ENCODE data around the gene ERC2.

Gene ERC2

DNA sequence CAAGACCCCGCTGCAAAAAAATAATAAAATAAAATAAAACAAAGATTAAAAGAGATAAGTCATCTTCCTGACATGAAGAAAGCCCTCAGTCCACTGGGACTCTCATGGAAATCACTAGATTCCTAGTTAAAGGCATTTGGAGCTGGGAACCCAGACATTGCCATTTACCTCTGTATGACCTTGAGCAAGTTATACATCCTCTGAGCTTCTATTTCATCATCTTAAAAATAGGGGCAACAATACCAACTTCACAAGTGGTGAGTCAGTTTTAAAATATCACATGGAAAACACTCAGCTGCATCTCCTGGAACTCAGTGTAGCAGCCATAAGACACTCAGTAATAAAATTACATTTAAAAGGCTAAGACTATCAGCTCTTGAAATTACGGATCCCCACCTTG lies 334.8 kb downstream of the ERC2 start:
- FAIRE-seq: no peak

GRCh38 chr3:56132762-56133161 lies 335.5 kb downstream of the ERC2 start:
- FAIRE-seq: no peak

More for the DNA sequence above, 334.8 kb downstream of the ERC2 start:
- DNase-seq (ENCODE audit: insufficient read length, low spot score): peak; percentile 28

DNA sequence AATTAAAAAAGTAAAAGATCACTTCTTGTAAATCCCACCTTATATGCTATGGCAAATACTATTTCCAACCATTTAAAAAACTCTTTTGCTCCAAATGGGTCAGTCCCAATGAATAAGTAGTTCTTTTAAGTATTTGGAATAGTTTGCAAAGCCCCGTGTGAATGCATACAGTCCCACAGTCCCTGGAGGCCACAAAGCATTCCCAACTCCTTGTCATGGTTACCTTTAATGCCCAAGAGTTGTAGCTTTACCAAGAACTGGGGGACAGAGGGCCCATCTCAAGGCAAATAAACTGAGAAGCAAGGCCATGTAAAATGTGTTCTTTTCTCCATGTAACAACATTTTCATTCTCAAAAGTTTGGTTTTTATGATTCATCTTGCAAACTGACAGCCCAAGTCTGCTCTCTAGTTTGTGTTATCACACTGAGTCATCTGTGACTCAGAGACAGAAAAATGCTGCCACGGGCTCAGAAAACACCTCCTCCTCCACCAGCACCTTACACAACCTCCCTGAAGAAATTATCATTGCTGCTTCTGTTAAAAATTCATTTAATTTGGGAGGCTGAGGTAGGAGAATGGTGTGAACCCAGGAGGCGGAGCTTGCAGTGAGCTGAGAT lies 336.2 kb downstream of the ERC2 start:
- DNase-seq (ENCODE audit: insufficient read length, low spot score): peak; percentile 75
- FAIRE-seq: peak; percentile 80

More at GRCh38 chr3:56132762-56133161, 335.5 kb downstream of the ERC2 start:
- DNase-seq (ENCODE audit: insufficient read length, low spot score): no peak

DNA sequence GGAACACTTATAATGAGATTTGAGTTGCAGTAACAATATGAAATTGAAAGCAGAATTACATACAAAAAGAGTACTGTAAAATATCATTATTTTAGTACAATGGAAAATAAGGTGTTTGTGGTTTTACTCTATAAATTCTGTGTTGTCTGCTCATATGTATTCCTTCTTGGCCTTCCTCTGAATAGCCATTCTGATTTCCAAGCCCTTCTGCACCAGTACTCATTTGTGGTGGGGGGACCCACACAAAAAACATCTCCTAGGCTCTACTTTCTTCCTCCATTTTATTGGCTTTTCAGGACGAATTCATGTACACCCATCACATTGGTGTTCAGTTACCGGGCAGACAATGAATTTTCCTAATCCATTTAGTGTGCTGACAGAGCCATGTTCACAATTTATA lies 338.2 kb downstream of the ERC2 start:
- DNase-seq (ENCODE audit: insufficient read length, low spot score): no peak
- FAIRE-seq: no peak

DNA sequence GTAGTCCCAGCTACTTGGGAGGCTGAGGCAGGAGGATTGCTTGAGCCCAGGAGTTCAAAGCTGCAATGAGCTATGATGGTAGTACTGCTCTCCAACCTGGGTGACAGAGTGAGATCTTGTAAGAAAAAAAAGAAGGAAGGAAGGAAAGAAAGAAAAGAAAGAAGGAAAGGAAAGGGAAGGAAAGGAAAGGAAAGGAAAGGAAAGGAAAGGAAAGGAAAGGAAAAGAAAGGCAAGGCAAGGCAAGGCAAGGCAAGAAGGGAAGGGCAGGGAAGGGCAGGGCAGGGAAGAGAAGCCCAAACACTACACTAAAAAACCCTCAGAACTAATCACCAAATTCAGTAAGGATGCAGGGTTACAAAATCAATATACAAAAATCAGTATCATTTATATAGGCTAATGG lies 341.6 kb downstream of the ERC2 start:
- FAIRE-seq (no peak), DNase-seq (ENCODE audit: insufficient read length, low spot score) (no peak)

DNA sequence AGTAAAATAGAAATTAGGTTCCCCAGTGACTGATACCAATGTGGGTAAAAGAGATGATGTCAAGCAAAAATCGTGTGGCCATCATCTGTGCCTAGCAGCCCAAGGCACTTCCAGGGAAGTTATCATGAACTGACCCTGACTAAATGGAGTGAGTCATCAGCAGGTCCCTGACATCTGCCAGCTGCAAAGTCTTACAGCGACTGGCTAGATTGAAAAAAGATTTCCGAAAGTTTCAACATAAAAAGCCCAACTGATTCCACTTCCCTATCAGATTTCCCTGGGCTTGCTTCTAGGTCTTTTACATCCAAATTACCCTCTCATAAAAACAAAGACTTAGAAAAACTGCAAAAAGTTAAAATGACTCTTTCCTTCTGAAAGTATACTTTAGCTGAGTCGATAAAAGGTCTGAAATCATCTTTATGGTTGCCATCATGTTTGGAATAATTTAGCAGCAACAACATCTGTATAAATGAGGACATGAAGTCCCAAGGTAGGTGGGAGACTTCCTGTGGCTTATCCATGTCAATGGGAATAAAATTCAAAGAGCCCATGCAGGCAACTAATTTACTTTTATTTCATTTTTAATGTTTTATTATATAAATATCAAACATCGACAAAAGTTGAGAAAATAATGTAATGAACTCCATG lies 342.8 kb downstream of the ERC2 start:
- FAIRE-seq (no peak), DNase-seq (ENCODE audit: insufficient read length, low spot score) (peak; percentile 59)

DNA sequence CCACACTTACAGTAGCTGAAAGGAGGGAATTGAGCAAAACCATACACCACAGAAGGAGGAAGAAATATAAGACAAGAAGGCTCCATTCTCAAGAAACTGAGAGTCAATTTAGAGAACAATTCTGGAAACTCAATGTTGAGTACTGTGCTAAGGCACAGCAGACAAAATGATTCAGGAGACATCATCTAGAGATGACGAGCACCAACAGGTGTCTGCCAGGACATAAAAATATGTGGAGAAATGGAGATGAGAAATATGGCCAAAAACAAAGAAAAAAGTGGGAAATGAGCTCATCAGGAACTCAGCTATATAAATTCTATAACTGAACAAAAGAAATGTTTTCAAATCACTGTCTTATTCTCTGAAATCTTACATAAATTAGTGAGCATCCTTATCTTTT lies 343.7 kb downstream of the ERC2 start:
- FAIRE-seq: no peak
- no peak for DNase-seq (ENCODE audit: insufficient read length, low spot score)

DNA sequence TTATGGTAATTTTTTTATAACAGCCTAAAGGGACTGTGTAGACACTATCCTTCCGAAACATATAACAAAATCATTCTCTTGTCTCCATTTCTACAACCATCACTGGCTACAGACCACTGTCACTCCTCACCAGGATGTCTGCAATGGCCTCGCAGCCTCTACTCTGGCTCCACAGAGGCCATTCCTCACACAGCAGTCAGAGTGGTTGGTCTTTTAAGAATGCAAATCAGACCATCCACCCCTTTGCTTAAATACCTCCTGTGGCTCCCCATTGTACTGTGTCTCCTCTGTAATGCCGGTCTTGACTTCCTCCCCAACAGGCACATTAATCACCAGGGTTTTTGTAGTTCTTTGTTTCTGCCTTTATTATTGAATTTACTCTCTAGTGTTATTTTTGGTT lies 344.8 kb downstream of the ERC2 start:
- FAIRE-seq (no peak), DNase-seq (ENCODE audit: insufficient read length, low spot score) (no peak)

DNA sequence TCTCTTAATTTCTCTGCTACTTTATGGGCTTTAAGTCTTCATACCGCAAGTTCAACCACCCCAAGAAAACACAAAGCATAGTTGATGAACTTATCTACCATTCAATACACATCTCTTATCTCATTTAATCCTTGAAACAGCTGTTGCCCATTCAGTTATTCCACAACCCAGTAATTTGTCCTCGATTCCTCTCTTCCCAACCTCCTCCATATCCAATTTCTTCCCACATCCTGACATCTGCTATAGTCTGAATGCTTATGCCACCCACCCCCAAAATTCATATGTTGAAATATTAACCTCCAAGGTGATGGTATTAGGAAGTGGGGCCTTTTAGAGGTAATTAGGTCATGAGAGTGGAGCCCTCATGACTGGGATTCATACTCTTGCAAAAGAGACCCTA lies 345.4 kb downstream of the ERC2 start:
- FAIRE-seq: no peak
- no peak for DNase-seq (ENCODE audit: insufficient read length, low spot score)

DNA sequence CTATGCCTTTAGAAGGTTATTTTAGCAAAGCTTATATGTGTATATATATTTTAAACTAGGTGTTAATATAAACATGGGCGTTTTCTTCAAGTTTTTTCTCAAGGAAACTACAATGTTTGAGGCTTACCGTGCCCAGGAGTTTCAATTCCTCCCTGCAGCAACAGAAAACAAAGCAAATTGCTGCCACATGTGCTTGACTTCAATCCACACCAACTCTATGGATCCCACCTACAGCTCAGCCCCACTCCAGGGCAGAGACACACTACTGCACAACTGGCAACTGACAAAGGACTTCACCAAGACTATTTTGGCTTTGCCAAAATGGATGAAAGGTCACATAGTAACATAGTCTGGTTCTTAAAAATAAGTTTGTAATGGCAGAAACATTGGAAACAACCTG lies 346.6 kb downstream of the ERC2 start:
- FAIRE-seq: no peak
- no peak for DNase-seq (ENCODE audit: insufficient read length, low spot score)

GRCh38 chr3:56119575-56120349 lies 348.5 kb downstream of the ERC2 start:
- DNase-seq (ENCODE audit: insufficient read length, low spot score) (no peak), FAIRE-seq (no peak)

DNA sequence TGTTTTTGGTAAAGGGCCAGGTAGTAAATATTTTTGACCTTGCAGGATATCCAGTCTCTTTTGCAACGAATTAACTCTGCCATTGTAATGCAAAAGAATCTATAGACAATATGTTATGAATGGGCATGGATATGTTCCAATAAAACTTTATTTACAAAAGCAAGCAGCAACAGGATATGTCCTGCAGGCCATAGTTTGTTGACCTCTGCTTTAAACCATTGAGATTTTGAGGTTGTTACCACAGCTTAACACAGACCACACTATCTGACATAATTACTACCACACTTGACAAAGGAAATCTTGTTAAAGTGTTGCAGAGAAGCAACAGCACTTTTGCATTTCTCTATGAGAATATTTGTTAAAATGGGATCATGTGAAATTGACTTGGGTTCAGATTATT lies 349.3 kb downstream of the ERC2 start:
- DNase-seq (ENCODE audit: insufficient read length, low spot score) (no peak), FAIRE-seq (no peak)

GRCh38 chr3:56115698-56116097 lies 352.6 kb downstream of the ERC2 start:
- no peak for DNase-seq (ENCODE audit: insufficient read length, low spot score)
- no peak for FAIRE-seq

DNA sequence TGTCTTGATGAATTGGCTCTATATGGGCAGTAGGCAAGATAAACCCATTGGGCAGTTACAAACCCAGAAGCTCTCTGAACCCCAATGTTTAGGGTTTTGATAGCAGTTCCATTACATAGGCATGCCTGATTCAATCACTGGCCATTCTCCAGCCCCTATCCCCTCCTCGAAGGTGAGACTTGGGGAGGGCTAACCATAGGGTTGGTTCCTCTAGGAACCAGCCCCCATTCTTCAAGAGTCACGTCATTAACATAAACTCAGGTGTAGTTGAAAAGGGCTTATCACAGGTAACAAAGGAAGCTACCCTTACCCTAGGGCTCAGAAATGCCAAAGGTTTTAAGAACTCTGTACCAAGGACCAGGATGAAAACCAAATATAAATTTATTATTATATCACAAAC lies 353.1 kb downstream of the ERC2 start:
- DNase-seq (ENCODE audit: insufficient read length, low spot score): no peak
- FAIRE-seq: no peak

DNA sequence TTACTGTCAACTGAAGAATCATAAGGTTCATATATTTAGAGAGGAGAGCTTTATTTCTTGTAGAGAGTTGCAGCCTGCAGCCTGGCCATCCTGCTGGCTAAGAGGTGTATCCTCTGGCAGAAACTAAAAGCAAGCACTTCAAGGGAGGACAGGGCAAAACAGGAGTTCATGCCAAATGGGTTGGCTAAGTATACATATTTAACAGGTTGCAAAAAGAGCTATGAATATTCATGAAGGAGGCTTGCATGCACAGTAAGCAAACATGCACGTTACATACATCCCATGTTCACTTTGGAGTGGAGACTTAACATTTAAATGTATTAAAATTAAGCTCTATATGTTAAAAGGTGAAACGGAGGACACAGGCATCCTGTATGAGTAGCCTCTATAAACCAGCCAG lies 354.4 kb downstream of the ERC2 start:
- DNase-seq (ENCODE audit: insufficient read length, low spot score) (no peak), FAIRE-seq (no peak)

DNA sequence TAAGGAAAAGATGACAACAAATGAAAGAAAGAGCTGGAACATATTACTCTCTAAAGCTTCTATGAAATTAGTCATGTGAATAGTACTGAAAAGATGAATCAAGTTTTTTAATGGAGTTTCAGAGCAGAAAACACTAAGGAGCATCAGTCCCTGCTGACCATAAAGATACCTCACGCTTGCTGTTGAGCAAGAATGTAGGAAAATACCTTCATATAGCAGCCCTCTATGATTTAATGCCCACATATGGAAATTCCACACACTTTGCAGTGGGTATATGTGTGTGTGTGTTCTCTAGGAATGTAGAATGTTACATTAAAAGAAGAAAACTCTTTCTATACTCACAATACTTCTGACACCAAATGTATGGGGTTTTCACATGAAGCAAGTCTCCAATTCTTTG lies 355.0 kb downstream of the ERC2 start:
- no peak for DNase-seq (ENCODE audit: insufficient read length, low spot score)
- no peak for FAIRE-seq

GRCh38 chr3:56111606-56112304 lies 356.5 kb downstream of the ERC2 start:
- FAIRE-seq: no peak
- no peak for DNase-seq (ENCODE audit: insufficient read length, low spot score)

GRCh38 chr3:56110886-56111285 lies 357.4 kb downstream of the ERC2 start:
- DNase-seq (ENCODE audit: insufficient read length, low spot score) (no peak), FAIRE-seq (no peak)

- FAIRE-seq (no peak), DNase-seq (ENCODE audit: insufficient read length, low spot score) (no peak)
Observed at GRCh38 chr3:56107157-56107556, 361.1 kb downstream of the ERC2 start.

- FAIRE-seq (no peak), DNase-seq (ENCODE audit: insufficient read length, low spot score) (no peak)
Observed at GRCh38 chr3:56102032-56102431, 366.2 kb downstream of the ERC2 start.

DNA sequence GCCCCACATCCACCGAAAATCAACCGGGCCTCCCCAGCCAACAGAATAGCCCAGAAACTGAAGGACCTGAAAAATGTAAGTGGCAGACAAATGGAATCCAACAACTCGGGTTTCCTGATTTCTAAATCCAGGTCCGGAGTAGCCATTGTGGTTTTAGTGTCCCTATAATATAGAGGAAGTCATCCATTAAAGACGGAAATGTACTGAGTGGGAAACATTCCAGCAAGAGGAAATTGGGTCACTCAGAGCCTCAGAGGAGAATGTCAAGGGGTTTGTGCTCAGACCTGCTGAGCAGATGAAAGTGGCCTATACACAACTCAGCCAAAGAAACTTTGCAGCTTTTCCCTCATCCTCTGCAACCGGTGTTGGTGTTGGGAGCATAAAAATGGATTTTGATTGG lies 366.7 kb downstream of the ERC2 start:
- no peak for FAIRE-seq
- DNase-seq (ENCODE audit: insufficient read length, low spot score): no peak
